Effector CD4-positive, alpha-beta T cell (primary cell): ENCODE data around the gene MAP3K6.
"Not testable (repeated sequence)": the region's sequence is repeated elsewhere in the genome, so short reads cannot be mapped to it uniquely, and the experiment has no call there.

Source experiments
- DNase-seq: peaks from one replicate; pipeline ENCODE4 v3.0.0-alpha.2; 2020
- total RNA-seq: gene quantifications from one replicate; lab custom pipeline; 2026; lab: John Stamatoyannopoulos, UW

MAP3K6 gene, protein sequence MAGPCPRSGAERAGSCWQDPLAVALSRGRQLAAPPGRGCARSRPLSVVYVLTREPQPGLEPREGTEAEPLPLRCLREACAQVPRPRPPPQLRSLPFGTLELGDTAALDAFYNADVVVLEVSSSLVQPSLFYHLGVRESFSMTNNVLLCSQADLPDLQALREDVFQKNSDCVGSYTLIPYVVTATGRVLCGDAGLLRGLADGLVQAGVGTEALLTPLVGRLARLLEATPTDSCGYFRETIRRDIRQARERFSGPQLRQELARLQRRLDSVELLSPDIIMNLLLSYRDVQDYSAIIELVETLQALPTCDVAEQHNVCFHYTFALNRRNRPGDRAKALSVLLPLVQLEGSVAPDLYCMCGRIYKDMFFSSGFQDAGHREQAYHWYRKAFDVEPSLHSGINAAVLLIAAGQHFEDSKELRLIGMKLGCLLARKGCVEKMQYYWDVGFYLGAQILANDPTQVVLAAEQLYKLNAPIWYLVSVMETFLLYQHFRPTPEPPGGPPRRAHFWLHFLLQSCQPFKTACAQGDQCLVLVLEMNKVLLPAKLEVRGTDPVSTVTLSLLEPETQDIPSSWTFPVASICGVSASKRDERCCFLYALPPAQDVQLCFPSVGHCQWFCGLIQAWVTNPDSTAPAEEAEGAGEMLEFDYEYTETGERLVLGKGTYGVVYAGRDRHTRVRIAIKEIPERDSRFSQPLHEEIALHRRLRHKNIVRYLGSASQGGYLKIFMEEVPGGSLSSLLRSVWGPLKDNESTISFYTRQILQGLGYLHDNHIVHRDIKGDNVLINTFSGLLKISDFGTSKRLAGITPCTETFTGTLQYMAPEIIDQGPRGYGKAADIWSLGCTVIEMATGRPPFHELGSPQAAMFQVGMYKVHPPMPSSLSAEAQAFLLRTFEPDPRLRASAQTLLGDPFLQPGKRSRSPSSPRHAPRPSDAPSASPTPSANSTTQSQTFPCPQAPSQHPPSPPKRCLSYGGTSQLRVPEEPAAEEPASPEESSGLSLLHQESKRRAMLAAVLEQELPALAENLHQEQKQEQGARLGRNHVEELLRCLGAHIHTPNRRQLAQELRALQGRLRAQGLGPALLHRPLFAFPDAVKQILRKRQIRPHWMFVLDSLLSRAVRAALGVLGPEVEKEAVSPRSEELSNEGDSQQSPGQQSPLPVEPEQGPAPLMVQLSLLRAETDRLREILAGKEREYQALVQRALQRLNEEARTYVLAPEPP (N-terminal part only)
- 11.1 reads per million, percentile 34 among the genes with 10 or more reads in this experiment for total RNA-seq

DNA sequence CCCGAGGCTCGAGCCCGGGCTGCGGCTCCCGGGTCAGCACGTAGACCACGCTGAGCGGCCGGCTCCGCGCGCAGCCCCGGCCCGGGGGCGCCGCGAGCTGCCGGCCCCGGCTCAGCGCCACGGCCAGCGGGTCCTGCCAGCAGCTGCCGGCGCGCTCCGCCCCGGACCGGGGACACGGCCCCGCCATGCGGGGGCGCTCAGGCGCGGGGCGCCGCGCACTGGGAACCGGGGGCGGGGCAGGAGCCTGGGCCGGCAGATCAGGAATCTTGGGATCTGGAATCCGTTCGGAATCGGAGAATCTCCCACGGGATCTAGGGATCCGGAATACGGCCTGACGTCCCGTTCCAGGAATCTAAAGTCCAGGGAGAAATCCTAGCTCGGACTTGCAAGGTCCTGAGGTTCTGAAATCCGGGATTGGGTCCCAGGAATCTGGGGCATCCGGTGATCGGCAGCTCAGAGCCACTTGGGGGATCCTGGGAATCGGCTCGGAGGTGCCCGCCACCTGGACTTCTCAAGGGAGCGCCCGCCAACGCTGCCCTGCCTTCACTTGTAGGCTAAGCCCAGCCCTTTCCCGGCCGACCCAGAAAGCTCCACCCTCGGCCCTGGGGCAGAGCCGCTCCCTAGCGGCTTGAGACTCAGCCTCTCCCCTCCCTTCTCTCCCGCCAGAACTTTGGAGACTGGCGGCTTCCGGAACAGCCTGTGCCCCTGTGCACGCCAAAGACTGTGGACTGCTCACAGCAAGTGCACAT is at the start of gene MAP3K6:
TSS of gene MAP3K6 (minus strand) at position 551 of the 749 bp plus-strand sequence. CDS start at position 187, 364 bp downstream.
- DNase-seq, result no peak

DNA sequence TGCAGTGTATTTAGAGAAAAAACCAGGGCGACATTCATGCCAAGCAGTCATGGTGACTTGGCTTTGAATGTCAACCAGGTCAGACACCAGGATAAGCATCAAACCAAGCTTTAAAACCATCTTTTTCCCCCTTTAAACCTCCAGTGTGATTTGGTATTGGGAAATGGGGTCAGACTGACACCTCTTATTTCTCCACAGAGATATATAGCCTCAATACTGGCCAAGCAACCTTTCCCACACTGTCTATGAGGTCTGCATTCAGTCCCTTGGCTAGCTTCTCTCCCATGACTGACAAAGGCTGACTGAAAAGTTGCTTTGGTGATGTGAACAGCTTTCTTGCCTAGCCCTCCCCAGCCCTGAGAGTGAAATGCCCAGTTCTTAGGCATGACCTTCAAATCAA is 47.3 kb upstream of the MAP3K6 start:
- DNase-seq, result no peak

DNA sequence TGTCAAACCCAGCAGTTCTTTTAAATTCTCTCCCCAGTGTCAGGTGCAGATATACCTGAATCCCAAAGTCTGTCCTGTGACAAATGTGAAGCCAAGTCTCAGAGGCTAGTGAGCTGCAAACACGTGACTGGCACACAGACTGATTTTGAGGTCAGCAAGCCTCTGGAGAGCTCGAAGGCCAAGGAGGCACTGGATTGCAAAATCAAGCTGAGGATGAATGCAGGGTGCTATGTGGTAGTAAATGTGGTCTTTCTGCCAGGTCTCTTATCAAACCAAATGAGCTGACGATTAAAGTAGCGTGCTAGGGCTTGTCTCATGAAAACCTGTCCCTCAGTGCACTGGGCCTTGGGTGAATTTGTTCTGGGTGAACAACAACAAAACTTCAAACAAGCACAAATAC is 46.2 kb upstream of the MAP3K6 start:
- no peak for DNase-seq

DNA sequence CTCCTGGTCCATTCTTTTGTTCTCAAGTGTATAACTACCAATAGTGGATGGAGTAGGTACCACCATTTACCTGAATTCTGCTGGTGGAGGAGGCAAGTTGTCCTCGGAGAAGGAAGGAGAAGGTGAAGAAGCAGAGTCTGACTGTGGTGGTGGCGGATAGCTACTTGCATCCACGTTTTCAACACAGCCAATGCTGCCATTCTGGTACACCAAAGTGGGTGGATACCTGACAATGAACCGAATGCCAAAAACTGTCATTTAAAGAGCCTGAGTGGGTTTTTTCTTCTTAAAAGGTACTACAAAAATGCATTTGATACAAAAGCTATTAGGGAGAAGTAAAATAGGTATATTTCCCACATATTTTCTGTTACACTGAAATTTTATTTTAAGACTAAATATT is 45.7 kb upstream of the MAP3K6 start:
- DNase-seq, result no peak

DNA sequence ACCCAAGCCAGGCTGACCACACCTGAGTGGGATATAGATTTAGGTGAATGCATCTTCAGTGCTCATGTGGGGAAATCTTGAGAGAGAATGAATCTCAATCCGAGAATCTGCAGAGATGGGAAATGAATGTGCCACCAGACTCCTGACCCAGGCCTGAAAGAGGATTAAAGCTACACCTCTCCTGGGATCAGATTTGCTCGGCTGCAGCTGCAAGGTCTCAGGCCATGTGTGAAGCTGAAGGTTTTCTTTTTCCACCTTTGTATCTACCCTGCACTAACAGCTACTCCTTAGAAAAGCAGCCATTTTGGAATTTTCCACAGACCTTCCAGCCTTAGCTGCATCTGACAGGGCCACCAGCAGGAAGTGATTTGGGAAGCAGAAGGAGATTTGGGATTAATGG is 43.9 kb upstream of the MAP3K6 start:
- DNase-seq, result no peak

DNA sequence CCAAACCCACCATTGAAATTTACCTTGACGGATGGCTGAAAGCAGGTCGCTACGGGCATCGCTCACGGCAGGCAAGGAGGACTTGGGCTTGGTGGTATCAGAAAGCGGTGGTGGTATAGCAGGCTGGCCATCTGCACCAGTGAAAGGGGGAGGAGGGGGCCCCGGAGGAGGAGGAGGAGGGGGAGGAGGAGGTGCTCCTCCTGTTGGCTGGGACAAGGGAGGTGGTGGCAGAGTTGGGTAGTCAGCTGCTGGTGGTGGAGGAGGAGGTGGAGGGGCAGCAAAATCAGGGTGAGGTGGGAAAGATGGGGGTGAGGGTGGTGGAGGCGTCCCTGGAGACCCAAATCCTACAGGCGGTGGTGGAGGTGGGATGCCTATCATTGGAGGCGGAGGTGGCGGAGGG is 42.9 kb upstream of the MAP3K6 start:
- DNase-seq, result no peak

DNA sequence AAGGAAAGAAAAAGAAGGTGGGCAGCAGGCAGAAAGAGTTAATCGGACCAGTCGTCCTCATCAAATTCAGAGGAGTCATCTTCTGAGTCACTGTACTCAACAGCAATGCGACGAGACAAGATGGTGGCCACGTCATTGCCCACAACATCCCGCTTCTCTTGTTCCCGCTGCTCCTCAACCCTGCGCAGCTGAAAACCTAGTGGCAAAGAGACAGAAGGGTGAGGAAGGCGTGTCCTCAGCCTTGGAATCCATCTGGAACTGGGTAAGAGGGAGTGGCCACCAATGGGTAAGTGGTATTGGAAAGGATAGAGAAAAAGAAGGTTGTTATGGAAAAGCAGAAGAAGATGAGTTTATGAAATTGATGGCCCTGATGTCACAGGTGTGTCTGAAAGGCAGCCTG is 41.4 kb upstream of the MAP3K6 start:
- DNase-seq, result no peak

DNA sequence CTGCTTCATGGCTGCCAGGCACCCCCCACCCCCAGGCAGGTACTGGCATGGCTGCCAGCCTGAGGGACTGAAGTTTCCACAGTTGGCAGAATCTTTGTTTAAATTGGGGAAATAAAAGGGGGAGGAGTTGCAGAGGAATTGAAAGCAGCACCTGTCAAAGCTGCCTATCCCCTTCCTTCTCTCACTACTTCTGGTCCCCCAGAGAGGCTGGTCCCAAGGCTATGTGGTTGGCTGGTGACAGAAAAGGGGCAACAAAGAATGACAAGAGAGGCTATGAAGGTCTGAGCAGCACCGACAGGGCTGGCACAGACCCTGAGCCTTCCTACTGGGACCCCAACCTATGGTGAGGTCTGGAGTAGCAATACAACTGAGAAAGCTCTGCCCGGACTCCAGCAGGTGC is 40.0 kb upstream of the MAP3K6 start:
- DNase-seq, result not testable (repeated sequence)

DNA sequence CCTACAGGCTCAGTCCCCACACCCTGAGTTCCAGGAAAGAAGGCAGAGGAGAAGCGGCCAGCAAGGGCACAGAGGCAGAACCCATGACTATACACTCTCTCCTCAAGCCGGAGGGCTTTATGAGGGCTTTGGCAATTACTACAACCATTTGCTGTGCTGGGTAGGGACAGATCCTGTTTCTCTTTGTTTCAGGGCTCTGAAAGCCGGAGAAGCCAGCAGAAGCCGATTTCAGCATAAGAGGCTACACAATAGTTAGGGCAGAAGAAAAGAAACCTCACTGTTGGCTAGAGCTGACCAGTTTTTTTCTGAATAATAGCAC is 39.6 kb upstream of the MAP3K6 start:
- DNase-seq, result no peak

DNA sequence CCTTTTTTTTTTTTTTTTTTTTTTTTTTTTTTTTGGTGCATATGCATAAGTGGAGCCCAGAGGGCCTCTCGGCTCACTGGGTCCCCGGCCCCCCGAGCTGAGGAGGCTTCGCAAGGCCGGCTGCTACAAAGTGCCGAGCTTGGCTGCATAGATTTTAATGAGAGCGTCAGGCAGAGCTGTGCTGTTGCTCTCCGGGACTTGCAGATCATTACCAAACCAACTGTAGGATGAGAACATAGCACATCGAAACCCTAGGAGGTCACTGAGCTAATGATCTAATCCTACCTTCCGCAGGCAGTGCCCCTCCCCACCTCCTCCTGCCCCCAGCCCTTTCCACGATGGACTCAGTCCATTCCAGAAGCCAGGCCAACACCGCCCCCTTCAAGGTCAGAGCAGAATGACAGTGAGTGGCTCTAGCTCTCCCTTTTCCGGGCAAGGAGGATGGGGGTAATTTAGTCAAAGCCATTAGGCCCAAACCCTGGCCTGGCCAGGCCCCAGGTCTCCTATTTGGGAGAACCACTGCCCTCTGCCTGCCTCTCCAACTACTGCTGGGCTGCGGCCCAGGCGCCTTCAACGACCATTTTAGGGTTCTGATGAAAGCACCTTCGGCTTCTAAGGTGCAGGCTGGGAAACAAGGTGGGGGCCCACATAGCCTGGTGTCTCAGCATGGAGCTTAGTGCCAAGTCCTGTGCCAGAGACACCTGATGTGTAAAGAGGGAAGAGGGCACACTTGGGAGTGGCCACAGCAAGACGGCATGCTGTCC is 39.0 kb upstream of the MAP3K6 start:
- not testable (repeated sequence) for DNase-seq

DNA sequence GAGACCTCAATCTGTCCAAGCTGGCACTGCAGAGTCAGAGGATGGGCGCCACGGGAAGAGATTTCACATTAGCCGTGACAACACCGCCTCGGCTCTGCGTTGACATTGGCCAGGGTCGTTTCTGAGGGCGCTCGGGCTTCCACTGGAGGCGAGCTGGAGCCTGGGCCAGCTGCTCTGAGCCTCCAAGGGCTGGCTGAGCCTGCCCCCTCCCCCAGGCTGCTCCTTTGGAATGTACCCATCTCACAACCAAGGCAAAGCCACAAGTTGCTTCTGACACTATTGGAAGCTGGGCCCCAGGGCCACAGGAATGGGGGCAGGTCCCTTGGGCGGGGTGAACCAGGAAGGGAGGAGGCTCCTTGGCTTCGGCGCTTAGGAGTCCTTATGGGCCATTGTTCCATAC is 38.3 kb upstream of the MAP3K6 start:
- DNase-seq, result no peak

DNA sequence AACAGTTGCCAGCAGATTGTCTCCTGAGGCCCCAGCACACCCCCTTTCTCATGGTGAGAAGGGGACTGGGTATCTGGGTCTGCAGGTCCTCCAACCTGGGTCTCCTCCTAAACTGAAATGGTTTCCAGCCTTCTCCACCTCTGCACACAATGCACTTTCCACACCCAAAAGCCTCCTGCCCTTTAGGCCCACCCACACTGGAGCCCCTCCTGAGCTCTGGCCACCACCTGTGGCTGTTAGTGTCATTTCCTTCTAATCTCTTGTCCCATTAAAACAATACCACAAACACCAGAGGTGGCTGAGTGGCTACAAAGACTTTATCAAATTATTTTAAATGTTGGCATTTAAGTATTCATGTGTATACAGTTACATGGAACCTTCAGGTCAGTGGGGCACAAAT is 37.2 kb upstream of the MAP3K6 start:
- no peak for DNase-seq

DNA sequence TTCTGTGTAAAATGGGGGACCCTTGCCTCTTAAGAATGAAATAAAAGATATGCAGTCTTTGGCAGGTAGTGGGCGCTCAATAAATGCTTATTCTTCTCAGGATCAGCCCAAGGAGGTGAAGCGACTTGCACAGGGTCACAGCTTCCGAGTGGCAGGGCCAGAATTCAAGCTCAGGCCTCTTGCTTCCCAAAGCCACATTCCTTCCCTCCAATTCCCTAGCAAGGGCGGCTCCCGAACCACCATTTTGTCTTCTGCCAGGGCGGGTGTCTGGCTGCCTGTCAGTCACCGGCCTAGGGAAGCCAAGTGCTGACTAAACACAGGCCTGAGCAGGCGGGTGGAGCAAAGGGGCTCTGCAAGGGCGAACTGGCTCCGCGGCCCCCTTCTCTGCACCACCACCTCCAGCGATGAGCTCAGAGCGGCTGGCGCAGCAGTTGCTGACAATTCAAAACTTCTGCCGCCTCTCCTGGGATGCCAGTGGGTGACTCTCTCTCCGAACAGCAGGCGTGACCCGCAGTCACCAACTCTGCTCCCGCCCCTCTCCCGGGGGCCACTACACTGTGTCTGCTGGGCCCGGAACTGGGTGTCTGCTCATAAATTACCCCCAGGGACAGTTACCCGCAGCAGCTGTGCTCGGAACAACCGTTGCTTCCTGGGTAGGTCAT is 36.4 kb upstream of the MAP3K6 start:
- no peak for DNase-seq

DNA sequence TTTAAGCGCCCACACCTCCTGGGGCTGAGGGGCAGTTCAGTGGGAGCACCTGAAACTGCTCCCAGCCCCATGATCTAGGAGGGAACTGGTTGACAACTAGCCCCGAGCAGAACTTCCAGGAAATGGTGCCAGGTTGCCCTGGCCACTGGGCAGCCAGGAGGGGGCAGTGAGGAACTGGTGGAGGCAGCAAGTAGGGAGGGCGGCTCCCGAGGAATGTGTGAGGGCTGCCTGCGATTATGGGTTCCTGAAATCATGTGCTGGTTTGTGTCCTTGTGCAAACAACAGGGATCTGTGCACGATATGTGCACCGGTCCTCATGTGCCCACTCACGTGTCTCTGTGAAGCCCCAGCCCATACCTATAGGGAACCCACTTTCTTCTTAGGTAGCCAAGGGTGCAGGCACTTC is 35.6 kb upstream of the MAP3K6 start:
- DNase-seq, result no peak

DNA sequence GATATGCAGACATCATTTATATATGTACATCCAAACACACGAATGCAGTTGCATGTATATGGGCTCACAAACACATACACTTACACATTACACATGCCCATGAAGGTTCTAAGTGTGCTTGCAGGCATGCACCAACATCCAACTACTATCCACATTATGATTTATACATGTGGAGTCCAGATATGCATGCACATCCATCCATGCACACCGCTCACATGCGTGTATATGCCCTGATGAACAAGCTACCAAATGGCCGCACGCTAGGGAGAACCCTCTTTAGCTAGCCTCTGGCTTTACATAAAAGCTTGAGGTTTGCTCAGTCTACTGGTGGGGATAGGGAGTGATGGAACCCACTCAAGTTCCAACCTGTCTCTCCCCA is 34.2 kb upstream of the MAP3K6 start:
- DNase-seq, result no peak

DNA sequence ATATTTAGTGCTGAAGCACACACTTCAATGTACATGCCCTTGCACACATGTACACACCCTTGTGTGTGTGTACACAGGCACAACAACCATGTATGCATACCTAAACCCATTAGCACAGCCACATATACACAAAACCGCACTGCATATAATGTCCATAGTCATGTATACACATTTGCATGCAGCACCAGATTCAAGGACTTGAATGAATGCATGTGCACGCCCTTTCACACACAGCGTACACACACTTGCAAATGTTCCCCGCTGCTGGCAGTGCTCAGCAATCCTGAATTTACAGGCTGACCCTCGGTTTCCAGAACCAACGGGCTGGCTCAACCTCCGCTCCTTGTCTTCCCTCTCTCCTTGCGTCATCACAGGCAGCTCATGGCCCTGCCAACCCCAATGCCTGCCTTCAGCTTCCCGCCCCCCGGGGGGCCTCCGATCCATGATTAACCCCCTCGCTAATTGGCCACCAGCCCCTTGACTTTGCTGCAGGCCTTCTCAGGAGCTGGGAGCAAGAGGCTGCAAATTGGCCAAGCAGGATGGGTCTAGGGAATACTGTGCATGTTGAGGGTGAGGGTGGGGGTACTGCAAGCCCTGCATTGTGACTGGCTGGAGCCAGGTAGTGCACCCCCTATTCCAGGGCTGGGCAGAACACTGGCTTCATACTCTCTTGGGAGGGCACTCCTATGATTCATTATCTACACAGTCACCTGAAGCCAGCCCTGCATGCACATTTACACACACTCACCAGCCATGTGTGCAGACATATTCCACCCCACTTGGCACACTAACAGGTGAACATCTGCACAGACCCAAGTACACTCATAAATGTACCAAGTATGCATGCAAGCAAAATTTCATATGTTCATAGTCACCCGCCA is 33.6 kb upstream of the MAP3K6 start:
- no peak for DNase-seq

DNA sequence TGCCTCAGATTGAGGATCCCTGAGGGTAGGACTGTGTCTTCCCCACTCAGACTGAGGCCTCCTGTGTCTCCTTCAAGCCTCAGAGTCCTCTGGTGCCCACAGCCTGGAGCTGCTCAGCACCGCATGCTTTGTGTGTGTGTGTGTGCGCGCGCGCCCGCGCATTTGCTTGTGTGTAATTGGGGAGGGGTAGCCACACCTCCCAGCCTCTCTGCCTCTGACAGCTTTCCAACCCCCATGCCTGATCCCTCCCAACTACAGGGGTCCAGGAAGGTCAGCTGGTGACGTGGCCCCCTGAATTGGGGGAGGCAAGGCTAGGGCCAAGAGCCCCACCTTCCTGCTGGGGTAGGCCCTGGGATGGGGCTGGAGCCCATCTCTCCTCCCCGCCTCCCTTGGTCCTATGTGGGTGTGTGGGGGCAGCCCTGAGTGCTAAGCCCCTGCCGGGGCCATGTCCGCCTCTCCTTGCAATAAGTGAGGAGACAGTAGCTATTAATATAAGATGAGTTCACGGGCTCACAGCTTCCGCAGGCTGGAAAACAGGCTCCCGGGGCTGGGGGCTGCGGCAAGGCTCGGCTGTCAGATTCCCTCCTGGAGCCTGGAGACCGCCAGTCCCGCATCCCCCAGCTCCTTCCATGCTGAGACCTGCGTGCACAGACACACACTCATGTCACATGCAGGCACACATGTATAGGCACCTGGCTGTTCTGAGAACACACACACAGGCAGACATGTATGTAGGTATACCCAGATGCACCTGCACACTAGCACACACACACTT is 32.7 kb upstream of the MAP3K6 start:
- DNase-seq, result no peak

DNA sequence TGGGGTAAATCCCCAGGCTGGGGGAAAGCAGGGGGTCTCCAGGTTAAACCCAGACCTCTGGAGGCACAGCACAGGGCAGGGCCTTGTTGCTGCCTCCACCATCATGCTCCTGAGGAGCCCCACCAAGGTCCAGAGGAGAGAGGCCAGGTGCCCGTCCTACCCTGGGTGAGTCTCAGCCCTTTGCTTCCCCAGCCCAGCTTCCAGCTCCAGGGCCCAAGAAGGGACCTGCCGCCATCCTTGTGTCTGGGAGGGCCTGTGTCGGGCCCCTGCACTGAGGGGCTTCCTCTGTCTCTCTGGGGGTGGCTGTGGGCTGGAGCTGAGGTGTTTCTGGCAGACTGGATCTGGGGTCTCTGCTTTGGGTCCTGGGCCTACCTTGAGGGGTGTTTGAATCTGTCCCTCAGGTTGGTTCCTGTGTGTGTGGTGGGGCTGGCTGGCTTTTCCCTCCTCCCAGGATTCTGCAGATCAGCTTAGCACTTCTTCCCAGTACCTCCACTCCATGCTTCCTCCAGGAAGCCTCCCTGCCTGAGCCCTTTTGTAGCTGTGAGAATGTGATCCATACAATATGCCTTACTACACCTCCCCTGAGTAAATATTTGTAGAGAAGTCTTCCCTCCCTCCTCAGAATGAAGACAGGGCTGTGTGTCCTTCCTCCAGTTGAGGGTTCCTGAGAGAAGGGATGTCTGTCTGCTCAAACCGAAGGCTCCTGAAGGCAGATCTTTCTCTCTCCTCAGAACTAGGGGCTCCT is 31.8 kb upstream of the MAP3K6 start:
- no peak for DNase-seq

DNA sequence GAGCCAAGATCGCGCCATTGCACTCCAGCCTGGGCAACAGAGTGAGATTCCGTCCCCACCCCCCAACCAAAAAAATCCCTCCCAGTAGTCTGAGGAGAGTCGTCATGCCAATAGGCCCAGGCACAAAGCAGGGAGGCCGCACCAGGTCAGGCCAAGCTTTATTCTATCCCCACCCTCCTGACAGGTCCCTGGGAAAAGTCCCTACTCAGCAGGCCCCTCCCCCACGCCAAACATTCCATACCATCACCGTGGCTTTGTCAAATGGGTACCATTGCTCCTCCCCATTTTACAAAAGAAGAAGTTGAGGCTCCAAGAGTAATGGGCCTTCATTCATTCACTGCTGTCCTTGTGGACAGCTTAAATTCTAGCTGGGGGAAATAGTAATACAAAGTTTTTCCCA is 31.0 kb upstream of the MAP3K6 start:
- DNase-seq, result no peak
